HT1080 (cell line): ENCODE measurements around the gene COL15A1. TPM values are rescaled to one million over a fixed set of nuclear protein-coding genes. Genes with fewer than 3 reads are reported as not detected.
A peak's percentile ranks its signal among the peaks of the same experiment; 100 is the strongest.

Experiments used
- DNase-seq: peaks from one replicate; pipeline ENCODE4 v3.0.0-alpha.2; 2015; ENCODE audit warnings: low read depth
- total RNA-seq: library from RNA; depleted of rRNA; stranded (reverse); fragments of >200 nt; shearing (Covaris generic); gene quantifications from 2 replicates; pipeline ENCODE4 v1.2.3, GENCODE V29; 2014

The COL15A1 gene
- total RNA-seq, 1 experiment from 2014 or later, result 0.14 TPM

DNA sequence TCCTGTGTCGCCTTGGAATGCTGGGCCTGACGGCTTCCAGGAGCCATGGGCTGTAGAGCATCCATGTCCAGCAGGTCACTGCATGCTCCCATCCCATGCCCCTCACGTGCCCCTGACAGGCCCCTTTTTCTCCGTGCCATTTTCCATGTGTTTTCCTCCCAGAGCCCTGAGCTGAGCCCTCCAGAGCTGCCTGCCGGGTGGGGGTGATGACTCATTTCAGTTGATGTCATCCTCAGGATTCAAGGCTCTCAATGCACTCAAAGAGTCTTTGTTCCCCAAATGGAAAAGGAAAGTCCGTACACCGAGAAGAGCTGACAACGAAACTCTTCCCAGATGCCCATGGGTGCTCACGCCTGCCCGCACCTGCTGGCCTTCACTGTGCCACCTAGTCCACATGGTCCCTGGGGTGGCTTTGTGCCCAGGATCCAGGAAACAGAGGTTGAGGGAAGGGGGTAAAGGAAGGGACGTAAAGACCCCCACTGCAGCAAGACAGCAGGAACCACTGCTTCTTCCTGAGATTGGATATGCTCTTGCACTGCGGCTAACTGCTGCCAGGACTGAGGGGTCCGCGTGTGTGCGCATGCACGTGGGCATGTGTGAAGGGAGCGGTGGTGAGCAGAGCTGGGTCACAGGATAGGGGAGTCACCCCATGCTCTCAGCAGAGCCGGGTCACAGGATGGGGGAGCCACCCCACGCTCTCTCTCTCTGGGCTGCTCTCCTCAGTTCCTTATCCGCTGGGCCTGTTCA, 27.6 kb downstream of the COL15A1 start:
- peak; percentile 87 for DNase-seq

DNA sequence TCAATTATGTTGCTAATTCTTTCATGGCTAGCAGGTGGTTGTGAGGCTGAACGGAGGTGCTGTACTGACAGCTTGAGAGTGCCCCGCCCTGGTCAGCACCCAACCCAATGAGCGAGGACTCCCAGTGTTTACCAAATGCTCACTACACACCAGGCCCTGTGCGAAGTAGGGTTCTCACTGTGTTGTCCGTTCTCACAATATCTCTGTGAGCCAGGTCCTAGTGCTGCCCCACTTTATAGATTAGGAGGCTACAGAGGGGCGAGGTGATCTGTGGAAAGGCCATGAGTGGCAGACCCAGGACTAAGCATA, 28.2 kb downstream of the COL15A1 start:
- no peak for DNase-seq

DNA sequence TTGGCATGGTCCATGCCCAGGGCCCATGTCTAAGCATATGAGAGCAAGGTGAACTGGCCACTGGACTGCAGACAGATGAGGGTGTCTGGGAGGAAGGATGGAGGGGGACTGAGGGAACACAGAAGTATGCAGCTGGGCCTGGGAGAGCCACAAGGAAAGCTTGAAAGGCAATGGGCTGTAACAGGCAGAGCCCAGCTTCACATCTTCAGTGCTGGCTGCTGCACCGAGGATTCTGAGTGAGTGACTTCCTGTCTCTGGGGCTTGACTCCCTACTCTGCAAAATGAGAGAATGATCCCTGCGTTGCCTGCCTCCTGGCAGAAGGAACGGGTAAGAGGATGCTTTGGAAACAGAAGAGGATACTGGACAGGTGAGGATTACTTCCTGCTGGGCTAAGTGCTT, 29.0 kb downstream of the COL15A1 start:
- no peak for DNase-seq

DNA sequence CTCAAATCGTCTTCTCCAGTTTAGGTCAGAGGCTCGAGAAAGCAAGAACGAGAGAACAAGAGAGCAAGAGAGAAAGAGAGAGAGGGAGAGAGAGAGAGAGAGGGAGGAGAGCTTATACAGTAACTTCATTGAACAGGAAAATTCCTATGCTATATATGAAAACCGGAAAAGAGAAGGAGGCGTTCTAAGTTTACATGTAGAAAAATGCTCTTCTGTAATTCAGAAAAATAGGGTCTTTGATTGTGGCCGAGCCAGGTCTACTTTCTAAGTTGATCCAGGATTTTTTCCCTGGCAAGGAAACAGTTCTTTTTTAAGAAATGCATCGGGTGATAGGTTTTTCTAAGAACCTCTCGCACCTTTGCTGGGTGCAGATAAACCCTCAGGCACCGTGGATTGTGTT, 29.5 kb downstream of the COL15A1 start:
- no peak for DNase-seq

DNA sequence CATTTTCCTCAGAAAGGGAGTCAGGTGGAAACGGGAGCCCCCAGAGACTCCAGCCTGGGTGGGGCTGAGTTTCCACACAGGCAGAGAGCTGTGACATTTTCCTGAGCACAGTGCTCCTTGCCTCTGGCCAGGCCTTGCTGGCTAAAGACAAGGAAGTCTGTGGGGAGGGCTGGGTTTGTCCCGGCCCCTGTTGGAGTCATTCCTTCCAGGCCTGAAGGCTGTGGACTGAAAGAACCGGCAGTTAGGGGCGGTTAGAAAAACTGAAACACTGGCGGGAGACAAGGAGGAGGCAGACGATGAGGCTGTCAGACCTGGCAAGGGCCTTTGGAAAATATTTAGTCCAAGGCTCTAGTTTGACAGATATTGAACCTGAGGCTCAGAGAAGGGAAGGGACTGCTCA, 29.9 kb downstream of the COL15A1 start:
- no peak for DNase-seq

DNA sequence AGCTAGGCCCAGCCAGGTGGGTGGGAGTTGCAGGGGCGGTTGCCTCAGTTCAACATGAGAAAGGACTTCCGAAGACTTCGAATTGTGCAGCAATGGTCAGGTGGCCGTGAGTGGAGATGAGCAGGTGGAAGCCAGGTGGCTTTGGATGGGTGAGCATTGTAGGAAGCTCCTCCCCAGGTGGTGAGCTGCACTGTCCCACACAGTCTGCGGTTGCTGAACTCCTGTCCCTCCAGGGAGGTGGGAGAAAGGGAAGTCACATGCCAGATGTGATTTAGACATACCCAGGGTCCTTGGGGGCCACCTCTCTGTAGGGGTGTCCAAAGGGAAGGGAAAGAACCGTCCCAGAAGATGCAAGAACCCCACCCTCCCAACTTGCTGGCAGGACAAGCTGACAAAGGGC, 30.4 kb downstream of the COL15A1 start:
- DNase-seq, result no peak

DNA sequence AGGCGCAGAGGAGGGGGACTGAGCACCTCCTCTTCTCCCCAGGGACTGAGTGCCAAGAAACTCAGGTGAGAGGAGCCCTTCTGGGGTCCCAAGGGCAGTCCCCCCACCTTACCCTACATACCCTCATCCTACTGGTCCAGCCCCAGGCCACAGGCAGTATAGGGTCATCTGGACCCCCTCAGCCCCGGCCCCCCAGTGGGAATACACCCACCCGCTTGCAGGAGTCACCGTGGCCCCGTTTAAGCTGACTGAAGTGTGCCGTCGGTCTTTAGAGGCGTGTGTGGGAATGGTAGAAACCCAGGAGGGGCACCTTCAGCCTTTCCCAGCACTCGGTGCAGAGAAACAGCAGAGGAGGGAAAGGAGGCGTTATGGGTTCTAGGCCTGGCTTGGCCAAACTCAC, 30.8 kb downstream of the COL15A1 start:
- DNase-seq, result no peak

DNA sequence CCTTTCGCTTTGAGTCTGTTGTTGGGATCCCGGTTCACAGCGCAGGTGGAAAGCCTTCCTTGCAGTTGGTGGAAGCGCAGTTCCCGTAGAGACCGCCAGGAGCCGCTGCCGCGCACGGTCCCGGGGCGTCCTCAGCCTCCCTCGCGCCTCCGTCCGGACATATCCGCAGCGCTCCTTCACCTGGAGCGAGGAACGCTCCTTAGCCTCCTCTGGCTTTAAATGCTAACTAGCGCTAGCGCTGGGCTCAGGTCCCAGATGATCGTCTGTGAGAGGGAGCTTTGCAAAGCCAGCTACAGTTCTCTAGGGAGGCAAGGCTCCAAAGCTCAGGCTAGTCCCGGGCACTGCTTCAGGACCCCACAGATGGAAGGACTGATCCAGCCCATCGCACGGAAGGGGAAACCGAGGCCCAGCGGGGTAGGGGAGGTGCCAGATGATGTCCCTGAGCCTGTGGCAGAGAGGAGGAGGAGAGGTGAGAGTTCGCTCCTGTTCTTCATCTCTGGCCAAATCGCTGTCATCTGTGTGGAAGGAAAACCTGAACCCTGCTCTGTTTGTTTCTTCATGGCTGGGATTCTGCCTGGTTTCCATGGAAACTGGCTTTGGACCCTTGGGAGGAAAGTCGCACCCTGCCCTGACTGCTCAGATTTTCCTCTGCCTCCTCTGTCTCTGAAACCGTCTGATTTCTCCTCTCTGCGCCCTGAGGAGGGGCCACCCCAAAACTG, 31.4 kb downstream of the COL15A1 start:
- DNase-seq, result peak; percentile 64

DNA sequence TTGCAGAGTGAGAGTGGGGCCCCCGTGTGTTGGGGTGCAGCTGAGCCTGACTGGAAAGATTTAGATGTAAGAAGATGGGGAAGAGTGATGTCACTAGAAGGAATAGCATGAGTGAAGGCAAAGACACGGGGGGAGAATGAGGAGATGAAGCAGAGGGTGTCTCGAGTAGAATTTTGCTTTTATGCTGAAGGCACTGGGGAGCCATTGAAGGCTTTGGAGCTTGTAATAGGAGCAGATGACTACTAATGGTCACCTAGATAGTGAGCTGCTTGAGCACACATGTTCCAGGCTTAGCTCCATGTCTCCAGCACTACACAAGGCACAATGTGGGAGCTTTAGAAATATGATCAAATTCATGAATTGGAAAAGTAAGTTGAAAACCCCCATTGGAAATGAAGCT, 32.1 kb downstream of the COL15A1 start:
- DNase-seq, result no peak

DNA sequence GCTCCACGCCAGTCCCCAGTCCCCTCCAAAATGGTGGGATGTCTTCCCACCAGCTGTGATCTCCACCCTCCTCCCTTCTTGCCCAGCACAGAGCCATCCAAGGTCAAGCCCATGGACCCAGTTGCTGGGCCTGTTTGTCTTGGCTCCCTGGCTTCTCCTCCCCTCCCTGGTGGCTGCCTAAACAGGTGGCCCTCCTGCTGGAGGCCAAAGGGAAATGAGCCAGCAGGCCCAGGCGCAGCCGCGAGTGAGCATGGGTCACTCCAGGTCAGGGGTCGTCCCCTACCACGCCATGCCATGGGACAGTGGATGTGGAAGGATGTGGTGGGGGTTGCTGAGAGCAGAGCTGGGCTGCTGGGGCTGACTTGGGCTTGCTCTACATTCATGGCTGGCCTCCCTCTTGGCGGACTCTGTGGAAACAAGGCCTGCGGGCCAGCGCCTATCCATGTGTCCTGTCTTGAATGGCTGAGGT, 33.6 kb downstream of the COL15A1 start:
- no peak for DNase-seq

DNA sequence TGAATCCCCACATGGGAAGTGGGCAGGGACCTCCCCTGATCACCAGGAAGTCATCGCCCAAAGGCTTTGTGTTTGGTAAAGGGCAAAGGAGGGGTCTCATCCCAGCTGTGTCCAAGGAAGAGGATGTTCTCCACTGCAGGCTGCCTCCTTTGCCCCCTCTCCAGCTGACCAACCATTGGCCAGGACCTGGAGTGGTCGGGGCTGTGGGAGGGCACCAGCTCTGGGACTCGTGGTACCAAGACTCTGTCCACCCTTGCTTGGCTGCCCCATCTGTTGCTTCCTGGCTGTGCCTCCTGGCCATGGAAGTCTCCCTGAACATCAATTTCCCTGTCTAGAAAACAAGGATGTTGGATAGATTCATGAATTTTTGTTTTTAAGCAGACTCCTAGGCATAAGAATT, 34.1 kb downstream of the COL15A1 start:
- no peak for DNase-seq

DNA sequence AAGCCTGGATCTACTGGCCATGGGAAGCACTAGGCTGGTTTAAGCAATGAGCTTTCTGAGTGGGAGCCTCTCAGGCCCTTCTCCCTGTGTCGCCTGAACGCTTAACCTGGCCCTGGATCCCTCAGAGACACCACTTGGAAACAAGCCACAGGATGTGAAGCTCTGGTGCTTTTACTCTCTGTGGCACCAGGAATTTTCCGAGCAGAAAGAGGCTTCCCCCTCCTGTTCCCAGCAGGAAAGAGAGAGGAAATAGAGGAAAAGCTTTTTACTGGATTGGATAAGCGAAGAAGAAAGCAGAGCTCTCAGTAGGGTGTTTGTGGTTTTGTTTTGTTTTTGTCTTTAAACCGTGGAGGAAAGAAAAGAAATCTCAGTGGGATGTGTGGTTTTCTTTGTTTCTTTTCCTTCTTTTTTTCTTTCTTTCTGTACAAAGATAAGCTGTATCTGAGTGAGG, 34.5 kb downstream of the COL15A1 start:
- no peak for DNase-seq

DNA sequence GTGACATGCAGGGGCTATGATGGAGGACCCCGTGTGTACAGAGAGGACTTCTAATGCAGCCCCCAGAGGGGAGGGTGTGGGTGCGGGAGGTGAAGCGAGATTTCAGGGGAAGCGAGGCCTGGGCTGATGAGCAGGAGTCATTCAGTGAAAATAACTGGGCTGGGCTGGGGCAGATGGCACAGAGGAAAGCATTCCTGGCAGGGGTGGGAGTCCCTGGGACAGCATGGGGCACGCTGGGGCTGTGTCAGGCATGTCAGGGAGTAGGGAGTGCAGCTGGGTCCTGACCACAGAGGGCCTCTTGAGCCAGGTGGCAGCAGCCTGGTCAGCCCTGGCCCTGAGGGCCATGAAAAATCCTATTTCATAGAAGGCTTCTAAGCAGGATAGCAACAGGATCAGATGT, 36.6 kb downstream of the COL15A1 start:
- DNase-seq, result no peak

DNA sequence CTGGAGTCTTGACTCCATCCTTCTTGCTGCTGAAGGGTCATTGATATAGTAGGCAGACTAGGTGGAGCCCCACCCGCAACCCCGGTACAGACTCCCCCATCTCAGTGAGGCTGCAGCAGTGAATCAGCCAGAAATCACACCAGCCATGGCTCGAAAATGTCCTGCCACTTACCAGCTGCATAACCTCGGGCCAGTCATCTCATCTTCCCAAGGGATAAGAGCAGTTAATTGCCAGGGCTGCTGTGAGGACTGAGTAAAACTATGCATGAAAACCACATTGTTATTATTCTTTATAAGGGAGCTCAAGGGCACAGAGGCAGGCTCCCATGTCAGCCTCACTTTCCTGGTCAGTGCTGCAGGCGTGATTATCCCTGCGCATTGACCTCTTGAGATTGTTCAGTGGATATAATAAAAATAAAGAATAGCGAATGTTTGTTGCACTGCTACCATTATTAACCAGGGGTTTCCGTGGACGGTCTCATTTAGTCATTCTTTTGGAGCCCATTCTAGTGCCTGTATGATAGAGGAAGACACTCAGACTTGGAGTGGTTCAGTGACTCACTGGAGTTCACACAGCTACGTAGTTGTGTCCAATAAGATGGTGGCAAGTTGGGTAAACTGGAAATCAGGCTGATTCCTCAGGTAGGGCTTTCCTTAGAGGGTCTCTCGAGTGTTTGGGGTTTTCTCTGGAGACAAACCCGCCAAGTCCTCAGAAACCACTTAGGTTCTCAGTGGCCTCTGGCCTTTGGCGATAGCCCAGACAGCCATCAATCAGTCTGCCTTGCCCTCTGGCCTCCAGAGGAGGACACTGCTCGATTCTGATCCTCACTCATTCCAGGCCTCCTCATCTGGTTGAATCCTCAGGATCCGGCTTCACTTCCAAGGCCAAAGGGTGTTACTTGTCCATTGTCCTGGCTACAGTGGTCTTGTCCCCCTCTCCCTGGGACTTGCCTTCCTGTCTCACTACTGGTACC, 39.9 kb downstream of the COL15A1 start:
- peak; percentile 64 for DNase-seq

DNA sequence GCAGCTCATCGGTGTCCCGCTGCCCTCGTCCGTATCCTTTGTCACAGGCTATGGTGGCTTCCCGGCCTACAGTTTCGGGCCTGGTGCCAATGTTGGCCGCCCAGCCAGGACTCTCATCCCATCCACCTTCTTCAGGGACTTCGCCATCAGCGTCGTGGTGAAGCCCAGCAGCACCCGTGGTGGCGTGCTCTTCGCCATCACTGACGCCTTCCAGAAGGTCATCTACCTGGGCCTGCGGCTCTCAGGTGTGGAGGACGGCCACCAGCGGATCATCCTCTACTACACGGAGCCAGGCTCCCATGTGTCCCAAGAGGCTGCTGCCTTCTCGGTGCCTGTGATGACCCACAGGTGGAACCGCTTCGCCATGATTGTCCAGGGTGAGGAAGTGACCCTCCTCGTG, 41.9 kb downstream of the COL15A1 start:
- DNase-seq, result no peak

DNA sequence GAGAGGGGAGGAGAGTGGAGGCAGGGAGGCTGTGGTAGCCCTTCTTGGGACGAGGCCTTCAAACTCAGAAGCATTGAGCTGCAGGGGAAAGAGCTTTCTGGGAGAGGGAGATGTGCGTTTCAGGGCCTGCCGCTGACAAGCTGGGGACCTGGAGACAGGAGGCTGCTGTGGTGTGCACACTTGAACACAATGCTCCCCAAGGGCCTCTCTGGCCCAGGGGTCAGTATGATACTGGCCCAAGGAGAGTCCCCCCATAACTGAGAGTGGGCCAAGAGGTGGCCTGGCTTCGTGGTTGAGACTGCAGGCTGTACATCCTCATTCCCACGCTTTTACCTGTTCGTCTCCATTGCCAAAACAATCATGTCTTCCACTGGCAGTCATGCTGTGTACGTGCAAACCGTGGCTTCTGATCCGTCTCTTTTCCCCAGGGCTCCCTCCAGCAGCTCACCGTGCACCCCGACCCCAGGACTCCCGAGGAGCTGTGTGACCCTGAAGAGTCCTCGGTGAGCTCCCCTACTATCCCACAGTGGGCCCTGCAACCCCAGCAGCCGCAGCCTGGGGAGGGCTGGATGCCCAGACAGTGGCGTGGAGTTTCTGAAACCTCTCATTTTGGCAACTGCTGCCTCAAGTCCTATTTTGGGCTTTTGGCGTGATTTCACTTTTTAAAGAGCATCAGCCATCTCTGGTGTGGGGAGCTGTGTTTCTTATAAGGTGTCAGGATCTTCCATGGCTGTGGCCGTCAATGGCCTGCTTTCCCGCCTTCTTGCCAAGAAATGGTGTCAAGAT, 43.4 kb downstream of the COL15A1 start:
- no peak for DNase-seq

DNA sequence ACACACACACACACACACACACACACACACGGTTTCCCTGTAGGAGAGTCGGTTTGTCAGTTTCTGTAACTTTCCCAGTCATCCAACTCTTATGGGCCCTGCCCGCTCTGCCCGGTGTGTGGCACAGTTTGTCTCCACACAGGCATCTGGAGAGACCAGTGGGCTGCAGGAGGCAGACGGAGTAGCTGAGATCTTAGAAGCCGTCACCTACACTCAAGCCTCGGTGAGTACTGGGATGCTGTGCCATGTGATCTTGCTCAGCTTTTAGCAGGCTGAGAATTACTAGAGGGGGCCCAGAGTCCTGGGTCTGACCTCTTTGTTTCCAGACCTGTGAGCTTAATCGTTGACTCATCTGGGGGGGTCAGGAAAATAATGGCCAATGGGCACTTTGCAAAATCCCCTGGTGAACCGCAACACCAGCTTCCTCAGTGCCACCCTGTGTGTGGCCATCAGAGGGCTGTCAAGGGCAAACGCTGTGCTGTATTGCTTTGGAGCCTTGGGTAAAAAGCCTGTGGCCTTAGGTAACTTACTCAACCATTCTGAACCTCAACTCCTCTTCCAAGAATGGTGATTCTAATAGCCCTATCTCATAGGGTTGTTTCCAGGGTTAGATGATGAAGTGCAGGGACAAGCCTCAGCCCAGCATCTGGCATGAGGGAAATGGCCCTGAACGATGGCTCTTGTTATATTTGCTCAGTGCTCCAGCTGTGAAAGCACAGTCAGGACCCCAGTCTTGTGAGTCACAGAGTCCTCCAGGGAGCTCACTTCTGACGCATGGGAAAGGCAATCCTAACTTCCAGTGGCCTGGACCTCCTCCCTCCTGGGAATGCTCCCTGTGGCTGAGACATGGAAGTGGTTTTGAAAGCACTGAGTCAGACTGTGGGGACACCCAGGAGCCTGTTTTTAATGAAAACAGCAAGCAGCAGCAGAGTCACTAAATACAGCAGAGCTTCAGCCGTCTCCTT, 45.6 kb downstream of the COL15A1 start:
- peak; percentile 99 for DNase-seq

DNA sequence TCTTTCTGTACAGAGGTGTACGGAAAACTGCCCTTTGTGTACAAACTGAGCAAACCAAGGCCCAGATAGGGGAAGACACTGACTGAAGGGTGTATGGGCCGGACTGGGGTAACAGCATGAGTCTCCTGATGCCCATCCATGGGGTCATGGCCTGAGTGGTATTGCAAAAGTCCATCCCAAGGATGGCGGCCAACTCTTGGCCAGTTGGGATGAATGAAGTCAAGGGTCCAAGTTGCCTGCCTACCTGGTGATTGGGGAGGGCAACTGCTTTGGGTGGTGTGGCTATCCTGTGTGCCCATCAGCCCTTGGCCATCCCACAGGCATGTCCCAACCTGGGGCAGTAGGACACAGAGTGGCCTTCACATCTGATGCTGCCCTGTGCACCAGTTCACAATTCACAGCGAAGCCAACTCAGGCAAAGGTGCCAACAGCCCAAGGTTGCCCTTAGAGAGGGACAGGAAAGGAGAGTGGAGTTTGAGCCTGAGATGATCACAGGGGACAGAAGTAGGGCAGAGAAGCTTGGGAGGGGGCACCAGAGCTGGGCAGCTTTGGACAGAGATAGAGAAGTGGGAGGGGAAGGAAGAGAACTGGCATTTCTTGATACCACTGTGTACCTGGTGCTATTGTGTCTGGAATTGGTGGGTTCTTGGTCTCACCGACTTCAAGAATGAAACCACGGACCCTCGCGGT, 46.6 kb downstream of the COL15A1 start:
- no peak for DNase-seq
